ENCODE results near the gene FGD6.
"Not testable (repeated sequence)": the region's sequence is repeated elsewhere in the genome, so short reads cannot be mapped to it uniquely, and the experiment has no call there.

The FGD6 gene

DNA sequence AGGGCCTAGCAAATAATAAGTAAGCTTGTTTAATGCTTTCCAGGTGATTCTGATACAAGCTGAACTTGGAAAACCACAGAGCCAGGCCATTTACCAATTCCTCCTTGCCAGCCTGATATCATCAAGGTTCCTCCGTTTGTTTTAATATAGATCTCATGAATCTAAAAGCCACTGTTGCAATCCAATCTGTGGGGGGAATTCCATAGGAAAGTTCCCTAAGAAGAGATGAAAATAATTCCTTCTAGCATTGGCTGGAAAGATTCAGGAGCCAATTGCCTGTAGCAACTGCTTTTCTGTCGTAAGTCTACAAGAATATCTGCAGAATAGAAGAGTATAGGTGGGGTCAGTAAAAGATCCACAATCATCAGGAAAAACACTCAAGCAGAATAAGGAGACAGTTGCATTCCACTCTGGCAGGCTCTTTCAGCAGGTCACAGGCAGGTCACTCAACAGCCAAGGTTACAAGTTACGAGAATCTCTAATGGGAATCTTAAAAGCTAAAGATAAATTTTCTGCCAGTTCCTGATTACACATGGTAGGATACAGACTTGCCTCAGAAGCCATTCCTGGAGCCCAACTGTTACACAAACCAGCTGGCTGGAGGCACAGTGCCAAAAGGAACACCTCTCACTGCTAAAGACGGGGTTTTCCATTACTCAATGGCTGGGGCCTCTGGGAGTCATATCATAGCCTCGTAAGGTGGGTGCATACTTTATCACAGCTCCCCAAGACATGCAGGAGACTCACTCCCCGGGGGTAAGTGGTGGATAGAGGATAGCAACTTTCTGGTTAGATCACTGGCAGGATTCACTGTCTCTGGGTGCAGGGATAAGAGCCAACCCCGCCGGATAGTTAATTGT is 43.6 kb downstream of the FGD6 start:
- no peak for DNase-seq

DNA sequence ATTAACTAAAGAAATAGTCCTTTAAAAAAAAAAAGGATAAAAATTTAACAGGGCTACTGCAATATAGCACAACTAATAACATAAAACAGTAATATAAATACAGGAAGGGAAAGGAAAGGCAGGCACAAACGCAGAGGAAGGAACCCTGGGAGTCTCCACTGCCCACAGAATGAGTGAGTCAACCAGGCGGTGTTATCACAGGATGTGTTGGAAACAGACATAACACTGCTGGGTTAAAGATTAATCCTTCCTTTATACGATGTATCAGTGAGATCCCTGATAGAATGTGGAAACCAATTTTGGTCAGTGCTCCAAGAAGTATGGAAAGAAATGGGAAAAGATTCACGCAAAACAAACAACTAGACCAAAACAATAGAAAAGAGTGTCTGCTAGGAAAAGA is 47.9 kb downstream of the FGD6 start:
- no peak for DNase-seq

DNA sequence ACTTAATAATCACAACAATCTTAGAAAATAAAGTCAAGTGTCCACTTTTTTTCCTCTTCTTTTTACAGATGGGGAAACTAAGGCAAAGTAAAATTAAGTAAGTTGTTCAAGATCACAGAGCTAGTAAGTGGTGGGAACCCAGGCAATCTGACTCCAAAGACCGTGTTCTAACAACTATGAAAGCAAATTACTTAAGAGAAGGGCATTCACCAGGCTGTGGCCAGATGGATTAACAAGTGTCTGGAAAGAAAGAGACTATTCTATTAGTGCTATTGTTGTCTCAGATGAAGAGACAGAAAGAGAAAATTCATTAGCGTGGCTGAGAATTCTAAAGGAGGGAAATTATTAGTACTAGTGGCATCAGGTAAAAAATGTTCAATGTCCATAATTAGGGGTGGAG is 48.5 kb downstream of the FGD6 start:
- no peak for DNase-seq

DNA sequence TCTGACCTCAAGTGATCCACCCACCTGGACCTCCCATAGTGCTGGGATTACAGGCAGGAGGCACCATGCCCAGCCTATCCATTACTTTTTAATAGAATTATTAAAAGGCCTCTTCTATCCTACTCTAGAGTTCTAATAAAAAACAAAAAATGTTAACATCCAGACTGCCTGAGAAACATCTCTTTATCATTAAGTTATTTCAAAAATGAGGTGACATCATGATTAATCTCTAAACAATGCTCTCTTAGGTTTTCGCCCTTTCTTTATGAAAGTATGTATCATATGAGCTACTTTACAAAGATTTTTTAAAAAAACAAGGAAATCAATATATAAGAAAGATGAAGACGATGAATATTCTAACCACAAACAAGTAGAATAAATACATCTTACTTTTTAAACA is 52.6 kb downstream of the FGD6 start:
- DNase-seq, result no peak

DNA sequence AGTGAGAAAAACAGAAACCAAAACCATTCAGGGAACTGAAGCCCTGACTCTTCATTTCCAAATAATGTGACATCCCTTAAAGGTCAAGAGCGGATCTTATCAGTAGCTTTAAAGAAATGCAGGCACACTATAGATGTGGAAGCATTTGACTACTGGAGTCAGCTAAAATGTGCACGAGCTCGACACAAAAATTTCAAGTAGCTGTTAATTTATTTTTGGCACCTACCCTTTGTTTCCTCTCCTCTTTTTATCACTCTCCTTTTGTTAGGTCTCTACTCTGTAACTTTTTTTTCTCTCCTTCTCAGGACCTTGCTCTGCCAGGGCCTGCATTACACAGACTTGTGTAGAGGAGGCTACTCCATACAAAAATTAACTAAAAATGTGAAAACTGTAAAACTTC is 58.3 kb downstream of the FGD6 start:
- no peak for DNase-seq

DNA sequence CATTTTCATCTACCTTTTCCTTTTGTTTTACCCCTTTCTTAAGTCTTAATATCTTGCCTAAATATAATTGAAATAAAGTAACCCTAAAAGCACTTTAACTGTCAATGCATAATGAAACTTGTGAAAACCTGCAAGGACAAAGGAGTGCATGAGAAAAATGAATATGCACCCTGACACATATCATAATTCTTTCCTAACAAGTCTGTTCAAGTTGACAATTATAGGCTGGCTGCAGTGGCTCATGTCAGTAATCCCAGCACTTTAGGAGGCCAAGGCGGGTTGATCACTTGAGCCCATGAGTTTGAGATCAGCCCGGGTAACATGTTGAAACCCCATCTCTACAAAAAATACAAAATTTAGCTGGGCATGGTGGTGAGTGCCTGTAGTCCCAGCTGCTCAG is 65.4 kb downstream of the FGD6 start:
- no peak for DNase-seq

DNA sequence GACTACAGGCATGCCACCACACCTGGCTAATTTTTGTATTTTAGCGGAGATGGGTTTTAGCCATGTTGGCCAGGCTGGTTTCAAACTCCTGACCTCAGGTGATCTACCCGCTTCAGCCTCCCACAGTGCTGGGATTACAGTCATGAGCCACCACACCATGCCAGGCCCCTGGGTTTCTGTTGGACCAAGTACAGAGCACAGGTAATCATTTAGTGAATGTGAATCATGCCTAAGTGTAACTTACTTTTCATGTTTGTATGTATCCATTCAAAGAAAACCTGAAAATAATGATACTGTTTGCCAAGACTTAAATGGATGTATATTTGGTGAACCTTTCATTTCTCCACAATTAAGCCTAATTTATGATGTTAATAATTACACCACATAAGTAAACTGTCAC is 65.9 kb downstream of the FGD6 start:
- DNase-seq, result no peak

DNA sequence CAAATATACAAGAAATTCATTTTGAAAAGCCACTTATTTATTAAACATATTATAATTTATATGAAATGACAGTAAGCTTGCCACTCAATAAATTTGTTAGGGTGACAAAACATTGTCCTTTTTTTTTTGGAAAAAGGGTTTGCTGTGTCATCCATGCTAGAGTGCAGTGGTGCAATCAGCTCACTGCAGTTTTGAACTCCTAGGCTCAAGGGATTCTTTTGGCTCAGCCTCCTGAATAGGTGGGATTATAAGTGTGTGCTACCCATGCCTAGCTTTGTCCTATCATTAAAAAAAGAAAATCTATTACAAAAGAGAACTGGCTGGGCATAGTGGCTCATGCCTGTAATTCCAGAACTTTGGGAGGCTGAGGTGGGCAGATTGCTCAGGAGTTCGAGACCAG is 66.8 kb downstream of the FGD6 start:
- no peak for DNase-seq

DNA sequence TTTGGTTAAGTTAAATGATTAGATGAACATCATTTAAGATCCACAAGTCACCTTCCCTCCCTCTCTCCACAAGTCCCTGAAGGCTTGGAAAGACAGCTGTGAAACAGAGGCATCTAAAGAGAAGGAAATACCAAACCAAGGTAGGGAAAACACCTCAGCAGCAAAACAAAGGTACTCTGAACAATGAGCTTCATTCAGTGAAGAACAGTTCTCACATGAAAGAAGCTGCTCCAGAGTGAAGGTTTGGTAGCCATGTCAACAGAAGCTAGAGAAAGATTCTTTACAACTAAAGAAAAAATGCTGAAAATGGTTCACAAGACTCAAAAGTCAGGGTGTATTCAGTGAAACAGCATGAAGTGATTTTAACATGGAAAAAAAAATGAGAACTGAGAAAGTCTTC is 69.4 kb downstream of the FGD6 start:
- no peak for DNase-seq

DNA sequence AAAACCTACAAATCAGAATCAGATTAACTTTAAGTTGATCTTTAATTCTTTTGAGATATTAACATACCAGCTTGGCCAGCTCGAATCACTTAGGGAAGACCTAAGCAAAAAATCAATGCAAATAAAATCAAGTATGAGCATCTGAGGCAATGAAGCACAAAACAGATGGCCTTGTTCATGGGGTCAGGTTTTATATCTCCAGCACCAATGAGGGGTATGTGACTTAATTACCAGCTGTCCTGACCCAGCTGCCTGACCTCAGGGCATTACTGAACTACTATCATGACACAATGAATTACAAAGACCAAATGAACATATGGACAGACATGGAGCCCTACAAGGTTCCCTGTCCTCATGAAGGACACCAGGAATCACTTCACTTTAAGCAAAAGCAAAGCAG is 70.5 kb downstream of the FGD6 start:
- DNase-seq, result no peak

DNA sequence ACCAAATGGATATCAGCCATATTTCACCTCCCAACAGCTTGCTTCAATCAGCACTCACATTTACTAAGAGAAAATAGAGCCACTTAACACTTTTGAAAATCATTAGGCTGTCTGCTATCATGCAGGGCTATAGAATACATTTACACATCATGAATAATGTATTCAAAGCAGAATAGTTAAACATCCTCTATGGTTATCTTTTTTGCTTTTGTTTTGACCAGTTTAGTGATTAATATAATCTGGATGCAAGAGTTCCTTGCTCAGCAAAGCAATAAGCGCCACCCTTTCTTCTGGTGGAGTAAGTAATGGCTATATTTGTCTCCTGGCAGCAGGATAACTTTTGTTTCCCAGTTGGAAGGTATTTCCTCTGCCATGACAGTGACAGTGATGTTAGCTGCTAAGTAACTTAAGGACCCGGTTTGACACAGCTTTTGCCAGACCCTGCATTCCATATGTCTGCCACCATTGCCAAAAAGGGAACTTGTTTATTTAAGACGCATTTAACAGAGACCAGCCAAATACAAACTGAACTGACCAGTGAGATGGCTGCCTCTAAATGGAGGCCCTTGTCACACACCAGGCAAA is 73.6 kb downstream of the FGD6 start:
- DNase-seq, result no peak

DNA sequence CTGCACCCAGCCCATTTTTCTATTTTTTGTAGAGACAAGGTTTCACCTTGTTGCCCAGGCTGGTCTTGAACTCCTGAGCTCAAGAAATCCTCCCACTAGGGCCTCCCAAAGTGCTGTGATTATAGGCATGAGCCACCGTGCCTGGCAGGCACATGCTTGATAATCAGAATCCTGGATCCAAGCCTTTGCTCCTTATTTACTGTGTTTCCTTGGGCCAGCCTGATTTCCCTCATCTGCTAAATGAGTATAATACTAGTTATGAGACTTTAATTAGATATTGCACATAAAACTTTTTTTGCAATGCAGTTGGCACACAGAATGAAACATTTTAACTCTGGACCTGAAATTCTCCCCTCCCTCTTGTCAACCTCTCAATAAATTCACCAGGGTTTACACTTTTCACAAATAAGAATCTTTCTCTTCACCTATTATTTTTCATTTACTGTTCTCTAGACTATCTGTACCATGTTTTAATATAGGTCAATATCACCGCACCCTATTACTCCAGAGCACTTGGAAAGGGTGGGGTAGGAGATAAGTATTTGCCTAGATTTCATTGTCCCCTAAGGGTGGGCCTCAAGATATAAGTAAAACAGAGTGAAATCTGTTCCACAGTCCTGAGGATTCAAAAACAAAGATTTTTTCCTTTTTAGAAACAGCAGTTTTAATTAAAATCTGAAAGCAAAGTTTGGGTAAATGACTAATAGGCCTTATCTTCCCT is 74.7 kb downstream of the FGD6 start:
- no peak for DNase-seq

DNA sequence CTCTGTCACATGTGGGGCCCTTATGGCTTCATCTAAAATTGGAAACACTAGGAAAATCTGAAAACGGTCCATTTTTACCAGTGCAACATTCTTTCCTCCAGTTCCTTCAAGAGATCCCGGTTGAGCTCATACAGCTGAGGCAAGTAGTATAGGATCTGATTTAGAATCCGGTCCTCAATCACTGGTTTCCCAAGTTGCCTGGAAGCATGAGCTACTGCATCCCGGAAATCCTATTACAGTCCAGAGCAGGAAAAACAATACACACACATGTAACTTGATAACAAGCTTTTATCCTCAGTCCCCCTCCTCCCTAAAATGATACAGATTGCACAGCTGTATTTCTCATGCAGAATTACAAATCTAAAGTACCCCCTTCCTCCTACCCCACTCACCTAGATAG is 76.0 kb downstream of the FGD6 start:
- no peak for DNase-seq

DNA sequence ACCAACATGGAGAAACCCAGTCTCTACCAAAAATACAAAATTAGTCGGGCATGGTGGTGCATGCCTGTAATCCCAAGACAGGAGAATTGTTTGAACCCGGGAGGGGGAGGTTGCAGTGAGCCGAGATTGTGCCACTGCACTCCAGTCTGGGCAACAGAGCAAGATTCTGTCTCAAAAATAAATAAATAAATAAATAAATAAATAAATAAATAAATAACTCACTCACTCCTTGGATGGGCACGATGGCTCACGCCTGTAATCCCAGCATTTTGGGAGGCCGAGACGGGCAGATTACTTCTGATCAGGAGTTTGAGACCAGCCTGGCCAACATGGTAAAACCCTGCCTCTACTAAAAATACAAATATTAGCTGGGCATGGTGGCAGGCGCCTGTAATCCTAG is 79.2 kb downstream of the FGD6 start:
- DNase-seq, result not testable (repeated sequence)

DNA sequence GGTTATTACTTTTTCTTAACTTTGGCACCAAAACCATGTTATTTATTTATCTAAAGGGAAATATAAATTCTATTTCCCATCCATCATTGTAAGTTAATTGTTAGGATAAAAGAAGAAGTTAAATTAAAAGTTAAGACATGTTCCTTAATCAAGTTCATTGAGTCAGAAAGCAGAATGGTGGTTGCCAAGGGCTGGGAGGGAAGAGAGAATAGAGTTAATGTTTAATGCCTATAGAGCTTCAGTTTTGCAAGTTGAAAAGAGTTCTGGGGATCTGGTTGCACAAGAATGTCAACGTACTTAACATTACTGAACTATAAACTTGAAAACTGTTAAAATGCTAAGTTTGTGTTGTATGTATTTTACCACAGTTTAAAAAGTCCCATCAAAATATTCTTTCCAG is 80.7 kb downstream of the FGD6 start:
- DNase-seq, result no peak

DNA sequence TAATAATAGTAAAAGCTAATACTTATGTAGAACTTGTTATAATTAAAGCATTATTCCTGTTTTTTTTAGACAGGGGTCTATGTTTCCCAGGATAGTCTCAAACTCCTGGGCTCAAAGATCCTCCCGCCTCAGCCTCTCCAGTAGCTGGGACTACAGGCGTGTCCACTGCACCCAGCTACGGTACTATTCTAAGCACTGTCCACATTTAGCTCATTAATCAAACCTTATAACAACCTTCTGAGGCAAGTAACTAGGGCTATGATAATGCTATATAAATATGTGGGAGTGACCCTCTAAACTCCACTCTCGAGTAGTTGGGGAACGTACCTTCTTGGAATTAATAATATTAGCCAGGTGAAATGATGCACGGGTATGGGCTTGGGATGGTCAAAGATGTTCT is 83.2 kb downstream of the FGD6 start:
- no peak for DNase-seq

DNA sequence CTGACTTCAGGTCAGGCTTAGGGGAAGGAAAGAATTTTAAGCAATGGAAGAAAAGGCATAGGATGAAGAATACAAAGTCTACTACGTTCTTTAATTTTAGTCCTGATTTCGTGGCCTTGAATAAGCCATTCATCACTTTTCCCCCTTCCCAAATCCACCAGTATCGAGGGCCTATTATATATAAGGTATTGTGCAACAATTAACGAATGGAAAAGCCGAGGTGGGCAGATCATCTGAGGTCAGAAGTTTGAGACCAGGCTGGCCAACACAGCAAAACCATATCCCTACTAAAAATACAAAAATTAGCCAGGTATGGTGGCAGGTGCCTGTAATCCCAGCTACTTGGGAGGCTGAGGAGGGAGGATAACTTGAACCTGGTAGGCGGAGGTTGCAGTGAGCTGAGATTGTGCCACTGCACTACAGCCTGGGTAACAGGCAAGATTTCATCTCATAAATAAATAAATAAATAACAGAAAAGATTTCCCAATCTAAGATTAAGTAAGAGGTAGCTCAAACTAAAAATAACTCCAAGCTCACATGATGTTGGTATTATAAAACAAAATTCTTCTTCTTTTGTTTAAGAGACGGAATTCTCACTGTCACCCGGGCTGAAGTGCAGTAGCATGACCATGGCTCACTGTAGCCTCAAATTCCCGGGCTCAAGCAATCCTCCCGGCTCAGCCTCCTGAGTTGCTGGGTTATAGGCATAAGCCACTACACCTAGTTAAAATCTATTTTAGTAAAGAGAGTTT is 85.5 kb downstream of the FGD6 start:
- DNase-seq, result no peak

DNA sequence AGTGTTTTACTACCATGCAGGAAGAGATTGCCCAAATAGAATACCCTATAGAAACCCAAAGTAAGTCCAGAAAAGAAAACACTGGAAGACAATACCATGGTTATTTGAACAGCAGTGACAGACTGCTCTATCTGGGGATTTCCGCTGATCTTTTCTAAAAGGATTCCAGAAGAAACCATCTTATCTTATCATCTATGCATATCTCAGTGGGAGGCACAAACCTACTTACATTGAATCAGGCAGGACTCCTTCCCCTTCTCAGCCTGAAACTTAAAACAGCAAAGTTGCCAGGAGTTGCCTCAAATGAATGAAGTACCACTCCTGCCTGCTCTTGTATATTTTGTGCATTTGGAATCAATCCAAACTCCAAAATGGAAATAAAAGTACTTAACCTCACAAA is 87.2 kb downstream of the FGD6 start:
- no peak for DNase-seq

DNA sequence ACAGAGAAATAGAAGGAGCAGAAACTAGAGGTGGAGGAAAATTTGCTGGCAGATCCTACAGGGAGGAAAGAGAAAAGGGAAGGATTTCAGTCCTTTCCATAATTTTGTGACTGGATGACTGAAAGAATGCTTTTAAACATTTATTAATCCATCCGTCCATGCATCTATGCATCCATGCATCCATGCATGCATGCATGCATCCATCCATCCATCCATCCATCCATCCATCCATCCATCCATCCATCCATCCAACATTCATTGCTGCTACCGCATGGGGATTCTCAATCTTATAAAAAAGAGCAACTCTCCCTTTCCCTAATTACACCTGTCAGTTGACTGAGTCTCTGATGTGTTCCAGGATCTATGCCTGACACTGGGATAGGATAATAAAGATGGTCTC is 88.2 kb downstream of the FGD6 start:
- no peak for DNase-seq

DNA sequence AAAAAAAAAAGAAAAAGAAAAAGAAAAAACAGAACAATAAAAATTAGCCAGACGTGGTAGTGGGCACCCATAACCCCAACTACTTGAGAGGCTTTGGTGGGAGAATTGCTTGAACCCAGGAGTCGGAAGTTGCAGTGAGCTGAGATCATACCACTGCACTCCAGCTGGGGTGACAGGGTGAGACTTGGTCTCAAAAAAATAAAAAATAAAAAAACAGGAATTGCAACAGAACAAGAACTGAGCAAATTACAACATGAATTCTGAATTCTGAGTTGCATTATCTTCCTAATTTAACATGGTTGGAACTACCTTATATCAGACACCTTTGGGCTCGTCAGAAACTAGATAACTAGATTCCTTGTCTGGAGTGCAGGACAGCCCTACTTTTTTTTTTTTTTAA is 90.5 kb downstream of the FGD6 start:
- no peak for DNase-seq

DNA sequence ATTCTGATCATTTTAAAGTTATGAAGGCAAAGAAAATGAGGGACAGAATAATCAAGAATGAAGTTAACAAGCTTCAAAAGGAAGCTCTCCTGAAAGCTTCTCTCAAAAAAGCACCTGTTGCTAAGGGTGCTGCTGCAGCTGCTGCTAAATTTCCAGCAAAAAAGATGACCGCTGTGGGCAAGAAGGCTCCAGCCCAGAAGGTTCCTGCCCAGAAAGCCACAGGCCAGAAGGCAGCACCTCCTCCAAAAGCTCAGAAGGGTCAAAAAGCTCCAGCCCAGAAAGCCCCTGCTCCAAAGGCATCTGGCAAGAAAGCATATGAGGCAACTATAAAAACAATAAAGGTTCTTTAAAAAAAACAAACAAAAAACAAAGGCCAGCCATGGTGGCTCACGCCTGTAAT is 91.2 kb downstream of the FGD6 start:
- DNase-seq, result no peak

DNA sequence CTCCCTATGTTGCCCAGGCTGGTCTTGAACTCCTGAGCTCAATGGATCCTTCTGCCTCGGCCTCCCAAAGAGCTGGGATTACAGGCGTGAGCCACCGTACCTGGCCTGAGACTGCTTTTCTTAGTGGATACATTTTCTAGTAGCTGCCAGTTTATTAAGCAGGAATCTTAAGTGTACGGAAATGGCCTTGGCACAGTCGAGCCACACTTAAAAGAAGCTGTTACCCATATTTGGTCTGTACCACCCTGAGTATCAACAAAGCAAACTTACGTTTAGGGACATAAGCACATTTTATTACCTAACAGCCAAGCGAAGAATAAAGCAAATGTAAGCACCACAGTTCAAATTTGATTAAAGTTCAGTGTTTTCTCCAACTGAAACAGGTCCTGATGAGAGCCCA is 93.2 kb downstream of the FGD6 start:
- no peak for DNase-seq

DNA sequence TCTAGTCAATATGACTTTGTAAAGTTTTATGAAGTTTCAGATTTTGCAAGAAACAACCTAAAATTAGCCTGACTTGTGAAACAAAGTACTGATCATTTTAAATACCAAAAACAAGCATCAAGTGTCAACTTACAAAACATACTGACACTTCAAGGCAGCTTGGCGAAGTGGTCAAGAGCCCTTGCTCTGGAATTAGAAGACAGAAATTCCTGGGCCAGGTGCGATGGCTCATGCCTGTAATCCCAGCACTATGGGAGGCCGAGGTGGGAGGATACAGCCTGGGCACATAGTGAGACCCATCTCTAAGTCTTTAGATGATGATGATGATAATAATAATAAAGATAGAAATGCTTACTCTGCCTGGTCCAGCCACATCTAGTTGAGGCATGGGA is 98.5 kb downstream of the FGD6 start:
- DNase-seq, result no peak

Data from CD4-positive, alpha-beta T cell treated with Interleukin-17A for 1 hour (primary cell).